Smooth muscle cell (in vitro differentiated cells): ENCODE data around the gene CSNK1G3. TPM values are rescaled to one million over a fixed set of nuclear protein-coding genes. Genes with fewer than 3 reads are reported as not detected.

Source experiments
- DNase-seq: peaks from one replicate; lab custom pipeline; 2025; ENCODE audit not compliant: unreplicated experiment; lab: John Stamatoyannopoulos, UW
- H2AFZ ChIP-seq: fragments of 200-600 bp; sonication (generic); 2 replicates; pipeline ENCODE4 v1.6.0; 2016; ENCODE audit warnings: antibody characterized with exemption, low read depth, mild to moderate bottlenecking
- H3F3A ChIP-seq: fragments of 200-600 bp; sonication (generic); 2 replicates; pipeline ENCODE4 v1.6.0; 2017; ENCODE audit warnings: antibody characterized with exemption, low read depth
- H3K27ac ChIP-seq: fragments of 200-600 bp; sonication (generic); 2 replicates; pipeline ENCODE4 v1.5.1; 2016; ENCODE audit warnings: low read depth, mild to moderate bottlenecking
- H3K27me3 ChIP-seq: fragments of 200-600 bp; sonication (generic); 2 replicates; pipeline ENCODE4 v1.6.1; 2016; ENCODE audit warnings: low read depth, mild to moderate bottlenecking
- H3K36me3 ChIP-seq: fragments of 200-600 bp; sonication (generic); 2 replicates; pipeline ENCODE4 v1.5.1; 2016; ENCODE audit warnings: low read depth
- H3K4me1 ChIP-seq: fragments of 200-600 bp; sonication (generic); 2 replicates; pipeline ENCODE4 v1.5.1; 2016; ENCODE audit warnings: low read depth
- H3K4me2 ChIP-seq: fragments of 200-600 bp; sonication (generic); 2 replicates; pipeline ENCODE4 v1.6.0; 2016; ENCODE audit warnings: mild to moderate bottlenecking
- H3K4me3 ChIP-seq: fragments of 200-600 bp; sonication (generic); 2 replicates; pipeline ENCODE4 v1.5.1; 2016; ENCODE audit warnings: mild to moderate bottlenecking
- H3K79me2 ChIP-seq: fragments of 200-600 bp; sonication (generic); 2 replicates; pipeline ENCODE4 v1.6.0; 2016; ENCODE audit warnings: low read depth, mild to moderate bottlenecking
- H3K9ac ChIP-seq: fragments of 200-600 bp; sonication (generic); 2 replicates; pipeline ENCODE4 v1.6.0; 2016; ENCODE audit warnings: low read depth
- H3K9me3 ChIP-seq: fragments of 200-600 bp; sonication (generic); replicated peaks from 2 replicates; pipeline ENCODE4 v1.5.1; 2016; ENCODE audit warnings: low read depth
- H4K20me1 ChIP-seq: fragments of 200-600 bp; sonication (generic); 2 replicates; pipeline ENCODE4 v1.6.0; 2016; ENCODE audit warnings: low read depth
- CTCF ChIP-seq: fragments of 200-600 bp; sonication (generic); IDR thresholded peaks from 2 replicates; pipeline ENCODE4 v1.5.1; 2017; ENCODE audit warnings: borderline replicate concordance, mild to moderate bottlenecking, antibody characterized with exemption; ENCODE audit not compliant: insufficient read depth, poor library complexity, severe bottlenecking
- WGBS: methylation state at CpG from one replicate; pipeline ENCODE4 v1.1.7; 2016; ENCODE audit warnings: low lambda C conversion rate; 5-methylcytosine and 5-hydroxymethylcytosine counted together
- polyA plus RNA-seq: library from polyadenylated mRNA; unstranded; fragments of >200 nt; fragmentation: Nextera tagmentation; extraction: Ambion mirVana; gene quantifications from 2 replicates; pipeline ENCODE4 v1.2.1, GENCODE V29; 2016
- total RNA-seq: library from RNA; depleted of rRNA; stranded (reverse); fragments of >200 nt; gene quantifications from 2 replicates; pipeline ENCODE4 v1.2.3, GENCODE V29; 2014

The CSNK1G3 gene
- total and polyA plus RNA-seq, 2 experiments from 2014 or later, result 25.9 to 68.3 TPM

GRCh38 chr5:123500471-123500870 is 11.5 kb upstream of the CSNK1G3 start:
- Histone ChIP-seq H3K36me3 (no peaks in the 10 kb centered on the region), H3K9ac (no peak overlapping the region), H3K27me3 (no peaks in the 10 kb centered on the region), H3K4me1 (no peaks in the 10 kb centered on the region), H3K4me3 (no peak overlapping the region), H3K9me3 (no peaks in the 10 kb centered on the region), H3K27ac (no peak overlapping the region), H4K20me1 (no peaks in the 10 kb centered on the region), H3K4me2 (no peak overlapping the region), H2AFZ (no peak overlapping the region), H3K79me2 (no peaks in the 10 kb centered on the region), H3F3A (no peaks in the 10 kb centered on the region)
- no peak for DNase-seq
- TF ChIP-seq CTCF, result no peak
- WGBS, result 88% methylated on average over 4 of the region's 4 CpGs

GRCh38 chr5:123502120-123502519 is 9.9 kb upstream of the CSNK1G3 start:
- Histone ChIP-seq H3F3A (no peaks in the 10 kb centered on the region), H4K20me1 (no peaks in the 10 kb centered on the region), H3K79me2 (no peaks in the 10 kb centered on the region), H3K27ac (no peak overlapping the region), H3K4me2 (no peak overlapping the region), H3K4me1 (no peaks in the 10 kb centered on the region), H3K9ac (no peak overlapping the region), H3K4me3 (no peak overlapping the region), H3K27me3 (no peaks in the 10 kb centered on the region), H3K36me3 (no peaks in the 10 kb centered on the region), H2AFZ (no peak overlapping the region), H3K9me3 (no peaks in the 10 kb centered on the region)
- no peak for TF ChIP-seq CTCF
- WGBS, result 66% methylated on average over 3 of the region's 3 CpGs
- DNase-seq, result no peak

- Histone ChIP-seq H3K27me3 (no peaks in the 10 kb centered on the region), H2AFZ (no peak overlapping the region), H3K36me3 (no peaks in the 10 kb centered on the region), H3K79me2 (no peaks in the 10 kb centered on the region), H3K4me2 (no peak overlapping the region), H3F3A (no peaks in the 10 kb centered on the region), H3K4me3 (no peak overlapping the region), H3K27ac (no peak overlapping the region), H3K4me1 (no peaks in the 10 kb centered on the region), H3K9me3 (no peaks in the 10 kb centered on the region), H3K9ac (no peak overlapping the region), H4K20me1 (no peaks in the 10 kb centered on the region)
- DNase-seq, result no peak
- no peak for TF ChIP-seq CTCF
Measured at GRCh38 chr5:123503299-123503698, 8.7 kb upstream of the CSNK1G3 start.

- H3K36me3 ChIP-seq, result no peaks in the 10 kb centered on the region
- no peaks in the 10 kb centered on the region for H3K4me1 ChIP-seq
- H3K4me2 ChIP-seq, result no peak overlapping the region
- H3K4me3 ChIP-seq, result no peak overlapping the region
- no peaks in the 10 kb centered on the region for H4K20me1 ChIP-seq
- WGBS, result 93% methylated on average over 2 of the region's 2 CpGs
- DNase-seq, result no peak
- no peaks in the 10 kb centered on the region for H3K9me3 ChIP-seq
- no peak overlapping the region for H2AFZ ChIP-seq
- no peaks in the 10 kb centered on the region for H3K79me2 ChIP-seq
- H3K27me3 ChIP-seq, result no peaks in the 10 kb centered on the region
- TF ChIP-seq CTCF, result no peak
- peaks cover 2% of the 10 kb centered on the region for H3F3A ChIP-seq
- H3K27ac ChIP-seq, result no peak overlapping the region
- H3K9ac ChIP-seq, result no peak overlapping the region
Measured at GRCh38 chr5:123505633-123506032, 6.3 kb upstream of the CSNK1G3 start.
